NT2/D1 (cell line): ENCODE measurements around the gene ACADS.

ENCODE experiments used
- SUZ12 ChIP-seq: IDR thresholded peaks from 2 replicates; pipeline ENCODE4 v1.6.1; 2011; ENCODE audit not compliant: insufficient read length, insufficient read depth; ENCODE audit errors: extremely low read depth
- YY1 ChIP-seq: IDR thresholded peaks from 2 replicates; pipeline ENCODE4 v1.6.1; 2011; ENCODE audit not compliant: insufficient read length, insufficient read depth
- ZNF274 ChIP-seq: IDR thresholded peaks from 2 replicates; pipeline ENCODE4 v1.6.1; 2011; ENCODE audit warnings: mild to moderate bottlenecking, low read depth, low read length

GRCh38 chr12:120739821-120740613, 14.4 kb downstream of the ACADS start:
- TF ChIP-seq YY1 (no peak), ZNF274 (no peak), SUZ12 (no peak)
